ENCODE data around the gene G6PC1.
"Not testable (repeated sequence)": the region's sequence is repeated elsewhere in the genome, so short reads cannot be mapped to it uniquely, and the experiment has no call there.

The G6PC1 gene

GRCh38 chr17:42904110-42904469 is 3.5 kb downstream of the G6PC1 start:
- no peak for DNase-seq

- no peak for DNase-seq
These were observed 6.3 kb downstream of the G6PC1 start for GRCh38 chr17:42906772-42907446.

- no peak for DNase-seq
These were observed 8.5 kb downstream of the G6PC1 start for GRCh38 chr17:42908872-42909700.

GRCh38 chr17:42913522-42913921 is 12.9 kb downstream of the G6PC1 start:
- no peak for DNase-seq

GRCh38 chr17:42913981-42914617 is 13.5 kb downstream of the G6PC1 start:
- no peak for DNase-seq

- DNase-seq, result not testable (repeated sequence)
These were observed 14.7 kb downstream of the G6PC1 start for GRCh38 chr17:42915288-42915687.

GRCh38 chr17:42916388-42917235 is 16.0 kb downstream of the G6PC1 start:
- DNase-seq, result not testable (repeated sequence)

- DNase-seq, result no peak
These were observed 16.6 kb downstream of the G6PC1 start for GRCh38 chr17:42917236-42917603.

- no peak for DNase-seq
These were observed 18.4 kb downstream of the G6PC1 start for GRCh38 chr17:42918902-42919521.

- not testable (repeated sequence) for DNase-seq
These were observed 19.0 kb downstream of the G6PC1 start for GRCh38 chr17:42919522-42920077.

- no peak for DNase-seq
These were observed 19.7 kb downstream of the G6PC1 start for GRCh38 chr17:42920106-42920900.

GRCh38 chr17:42920922-42921321 is 20.3 kb downstream of the G6PC1 start:
- no peak for DNase-seq

- no peak for DNase-seq
These were observed 21.7 kb downstream of the G6PC1 start for GRCh38 chr17:42922294-42922693.

- not testable (repeated sequence) for DNase-seq
These were observed 22.9 kb downstream of the G6PC1 start for GRCh38 chr17:42923472-42923871.

- DNase-seq, result no peak
These were observed 24.3 kb downstream of the G6PC1 start for GRCh38 chr17:42924891-42925290.

GRCh38 chr17:42928714-42929496 is 28.3 kb downstream of the G6PC1 start:
- DNase-seq, result no peak

GRCh38 chr17:42929497-42929844 is 28.9 kb downstream of the G6PC1 start:
- DNase-seq, result no peak

GRCh38 chr17:42937712-42938596 is 37.4 kb downstream of the G6PC1 start:
- no peak for DNase-seq

- DNase-seq, result no peak
These were observed 43.6 kb downstream of the G6PC1 start for GRCh38 chr17:42944211-42944610.

- no peak for DNase-seq
These were observed 46.2 kb downstream of the G6PC1 start for GRCh38 chr17:42946812-42947211.
